ENCODE data around the gene MPC2.

DNA sequence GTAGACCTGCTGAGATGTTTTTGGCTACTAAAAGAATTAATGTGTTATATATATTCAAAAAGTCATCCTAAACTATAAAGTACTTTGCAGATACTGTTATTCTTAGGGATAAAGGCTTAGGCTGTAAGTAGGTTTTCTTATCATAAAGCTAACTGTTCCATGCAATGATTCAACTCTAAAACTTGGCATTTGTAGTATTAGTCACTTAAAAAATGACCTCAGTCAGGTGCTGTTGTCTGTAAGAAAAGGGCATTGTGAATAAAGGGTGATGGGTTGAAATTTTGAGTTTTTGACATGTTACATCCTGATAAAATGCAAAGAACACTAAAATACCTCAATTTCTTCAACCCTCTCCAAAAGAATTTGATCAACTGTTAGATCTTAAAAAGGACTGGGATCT is 55.8 kb downstream of the MPC2 start:
- TF ChIP-seq, protein P1, sequence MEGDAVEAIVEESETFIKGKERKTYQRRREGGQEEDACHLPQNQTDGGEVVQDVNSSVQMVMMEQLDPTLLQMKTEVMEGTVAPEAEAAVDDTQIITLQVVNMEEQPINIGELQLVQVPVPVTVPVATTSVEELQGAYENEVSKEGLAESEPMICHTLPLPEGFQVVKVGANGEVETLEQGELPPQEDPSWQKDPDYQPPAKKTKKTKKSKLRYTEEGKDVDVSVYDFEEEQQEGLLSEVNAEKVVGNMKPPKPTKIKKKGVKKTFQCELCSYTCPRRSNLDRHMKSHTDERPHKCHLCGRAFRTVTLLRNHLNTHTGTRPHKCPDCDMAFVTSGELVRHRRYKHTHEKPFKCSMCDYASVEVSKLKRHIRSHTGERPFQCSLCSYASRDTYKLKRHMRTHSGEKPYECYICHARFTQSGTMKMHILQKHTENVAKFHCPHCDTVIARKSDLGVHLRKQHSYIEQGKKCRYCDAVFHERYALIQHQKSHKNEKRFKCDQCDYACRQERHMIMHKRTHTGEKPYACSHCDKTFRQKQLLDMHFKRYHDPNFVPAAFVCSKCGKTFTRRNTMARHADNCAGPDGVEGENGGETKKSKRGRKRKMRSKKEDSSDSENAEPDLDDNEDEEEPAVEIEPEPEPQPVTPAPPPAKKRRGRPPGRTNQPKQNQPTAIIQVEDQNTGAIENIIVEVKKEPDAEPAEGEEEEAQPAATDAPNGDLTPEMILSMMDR (optimal IDR thresholded peaks at IDR 0.05 in 1 of 3, IDR thresholded peaks at IDR 0.05 in 1 of 3, conservative IDR thresholded peaks at IDR 0.05 in 1 of 3; ENCODE audit: extremely low read depth in 1 of 3, insufficient read depth in 2 of 3, low read length in 3 of 3) = no peak
- TF ChIP-seq EZH2 (IDR thresholded peaks at IDR 0.05; ENCODE audit: low read length) = no peak
